Astrocyte of the spinal cord (primary cell): ENCODE results near the gene FGF19.

Source experiments
- DNase-seq: peaks from one replicate; pipeline ENCODE4 v3.0.0; 2011; ENCODE audit warnings: low read depth, low spot score
- H3K4me3 ChIP-seq: 2 replicates; pipeline ENCODE4 v1.5.1; 2011; ENCODE audit warnings: low read depth, mild to moderate bottlenecking, low read length, moderate library complexity
- in situ Hi-C: cut with HindIII; loops from 2 replicates; pipeline ENCODE4 v1.10.0; 2017; ENCODE audit warnings: low sequenced_read_pairs
- TF ChIP-seq, protein P1 (sequence below): IDR thresholded peaks from 2 replicates; pipeline ENCODE4 v1.5.1; 2012; ENCODE audit warnings: low read depth, mild to moderate bottlenecking, low read length, inconsistent platforms

FGF19 gene

GRCh38 chr11:69721745-69722144, 17.9 kb upstream of the FGF19 start:
- TF ChIP-seq, protein P1, sequence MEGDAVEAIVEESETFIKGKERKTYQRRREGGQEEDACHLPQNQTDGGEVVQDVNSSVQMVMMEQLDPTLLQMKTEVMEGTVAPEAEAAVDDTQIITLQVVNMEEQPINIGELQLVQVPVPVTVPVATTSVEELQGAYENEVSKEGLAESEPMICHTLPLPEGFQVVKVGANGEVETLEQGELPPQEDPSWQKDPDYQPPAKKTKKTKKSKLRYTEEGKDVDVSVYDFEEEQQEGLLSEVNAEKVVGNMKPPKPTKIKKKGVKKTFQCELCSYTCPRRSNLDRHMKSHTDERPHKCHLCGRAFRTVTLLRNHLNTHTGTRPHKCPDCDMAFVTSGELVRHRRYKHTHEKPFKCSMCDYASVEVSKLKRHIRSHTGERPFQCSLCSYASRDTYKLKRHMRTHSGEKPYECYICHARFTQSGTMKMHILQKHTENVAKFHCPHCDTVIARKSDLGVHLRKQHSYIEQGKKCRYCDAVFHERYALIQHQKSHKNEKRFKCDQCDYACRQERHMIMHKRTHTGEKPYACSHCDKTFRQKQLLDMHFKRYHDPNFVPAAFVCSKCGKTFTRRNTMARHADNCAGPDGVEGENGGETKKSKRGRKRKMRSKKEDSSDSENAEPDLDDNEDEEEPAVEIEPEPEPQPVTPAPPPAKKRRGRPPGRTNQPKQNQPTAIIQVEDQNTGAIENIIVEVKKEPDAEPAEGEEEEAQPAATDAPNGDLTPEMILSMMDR, result peak; percentile 16
- H3K4me3 ChIP-seq, result no peak overlapping the region
- in situ Hi-C loops, result no loop called here
- no peak for DNase-seq

DNA sequence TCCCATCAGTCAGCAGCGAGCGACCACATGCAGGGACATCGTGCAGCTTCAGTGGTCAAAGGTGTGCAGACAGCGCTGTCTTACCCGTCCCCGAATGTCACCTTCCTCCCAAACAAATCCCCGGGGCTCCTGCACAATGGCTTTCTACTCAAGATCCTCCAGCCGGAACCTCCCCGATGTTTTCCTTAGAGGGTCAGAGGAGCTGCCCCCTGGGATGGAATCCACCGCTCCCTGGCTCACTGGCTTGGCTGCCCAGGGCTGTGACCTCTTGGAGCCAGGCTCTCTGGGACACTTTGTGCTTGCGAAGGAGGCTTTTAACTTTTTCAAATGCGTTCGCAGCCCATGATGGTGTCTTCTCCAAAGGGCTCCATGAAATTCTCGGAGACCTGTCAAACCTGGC, 17.3 kb upstream of the FGF19 start:
- no peak overlapping the region for H3K4me3 ChIP-seq
- no peak for DNase-seq
- TF ChIP-seq, protein P1, result no peak
- in situ Hi-C loops, result no loop called here

DNA sequence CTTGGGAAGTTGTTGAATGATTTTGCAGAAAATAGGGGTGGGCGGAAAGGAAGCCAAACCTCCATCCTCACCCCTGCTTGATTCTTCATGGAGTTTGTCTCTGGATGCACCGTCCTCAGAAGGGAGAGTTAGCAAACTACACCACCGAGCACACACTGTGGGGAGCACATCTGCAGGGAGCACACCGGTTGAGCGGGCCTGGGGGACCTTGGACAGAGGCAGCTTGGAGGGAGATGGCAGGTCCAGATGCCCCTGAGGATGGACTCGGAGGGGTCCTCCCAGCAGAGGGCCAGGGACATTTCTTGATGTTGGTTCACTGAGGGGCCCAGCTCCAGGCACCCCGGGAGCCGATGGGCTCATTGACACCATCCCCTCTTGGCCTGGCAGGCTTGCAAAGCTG, 15.1 kb upstream of the FGF19 start:
- in situ Hi-C loops, result no loop called here
- no peak overlapping the region for H3K4me3 ChIP-seq
- TF ChIP-seq, protein P1, result no peak
- DNase-seq, result no peak

DNA sequence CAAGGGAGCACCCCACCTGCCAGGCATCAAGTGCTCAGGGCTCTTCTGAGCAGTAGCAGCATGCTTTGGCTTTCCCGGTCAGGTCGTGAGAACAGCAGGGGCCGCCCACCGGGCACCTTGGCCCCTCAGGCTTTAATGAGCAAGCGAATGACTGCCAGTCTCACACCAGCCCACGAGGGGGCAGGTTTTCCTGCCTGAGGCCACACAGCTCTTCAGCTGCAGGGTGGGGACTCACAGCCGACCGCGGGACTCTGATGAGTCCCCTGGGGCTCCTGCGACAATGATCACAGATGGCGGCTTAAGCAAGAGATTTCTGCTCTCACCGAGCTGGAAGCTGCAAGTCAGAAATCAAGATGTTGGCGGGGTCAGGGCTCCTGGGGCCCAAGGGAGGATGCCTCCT, 14.3 kb upstream of the FGF19 start:
- TF ChIP-seq, protein P1, result peak; percentile 70
- peak; percentile 9 for DNase-seq
- H3K4me3 ChIP-seq, result no peak overlapping the region
- in situ Hi-C loops, result no loop called here

GRCh38 chr11:69716891-69717747, 13.3 kb upstream of the FGF19 start:
- no peak overlapping the region for H3K4me3 ChIP-seq
- in situ Hi-C loops, result no loop called here
- TF ChIP-seq, protein P1, result no peak
- DNase-seq, result no peak

- TF ChIP-seq, protein P1, result no peak
- H3K4me3 ChIP-seq, result no peak overlapping the region
- in situ Hi-C loops, result no loop called here
- DNase-seq, result no peak
These were observed 12.3 kb upstream of the FGF19 start for GRCh38 chr11:69716099-69716498.
